Activated CD8-positive, alpha-beta memory T cell treated with anti-CD3 and anti-CD28 coated beads, Interleukin-2, amount 50 U/mL, for 1 hour (primary cell): ENCODE measurements around the gene NCAPD2.
A peak's percentile ranks its signal among the peaks of the same experiment; 100 is the strongest.

Experiments
- DNase-seq: peaks from one replicate; pipeline ENCODE4 v3.0.0-alpha.2; 2020; ENCODE audit errors: extremely low read depth

The NCAPD2 gene

GRCh38 chr12:6533923-6534694 lies 40.2 kb downstream of the NCAPD2 start, which contains the start of gene GAPDH:
TSS of gene GAPDH (plus strand) at chr12:6534517. CDS start at chr12:6534833, 316 bp downstream.
- DNase-seq = peak; percentile 72

DNA sequence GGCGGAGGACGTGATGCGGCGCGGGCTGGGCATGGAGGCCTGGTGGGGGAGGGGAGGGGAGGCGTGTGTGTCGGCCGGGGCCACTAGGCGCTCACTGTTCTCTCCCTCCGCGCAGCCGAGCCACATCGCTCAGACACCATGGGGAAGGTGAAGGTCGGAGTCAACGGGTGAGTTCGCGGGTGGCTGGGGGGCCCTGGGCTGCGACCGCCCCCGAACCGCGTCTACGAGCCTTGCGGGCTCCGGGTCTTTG lies 40.7 kb downstream of the NCAPD2 start:
- no peak for DNase-seq

- DNase-seq = peak; percentile 49
These were observed 41.2 kb downstream of the NCAPD2 start for GRCh38 chr12:6534945-6535696.

DNA sequence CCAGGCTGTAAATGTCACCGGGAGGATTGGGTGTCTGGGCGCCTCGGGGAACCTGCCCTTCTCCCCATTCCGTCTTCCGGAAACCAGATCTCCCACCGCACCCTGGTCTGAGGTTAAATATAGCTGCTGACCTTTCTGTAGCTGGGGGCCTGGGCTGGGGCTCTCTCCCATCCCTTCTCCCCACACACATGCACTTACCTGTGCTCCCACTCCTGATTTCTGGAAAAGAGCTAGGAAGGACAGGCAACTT lies 41.7 kb downstream of the NCAPD2 start:
- DNase-seq = no peak

DNA sequence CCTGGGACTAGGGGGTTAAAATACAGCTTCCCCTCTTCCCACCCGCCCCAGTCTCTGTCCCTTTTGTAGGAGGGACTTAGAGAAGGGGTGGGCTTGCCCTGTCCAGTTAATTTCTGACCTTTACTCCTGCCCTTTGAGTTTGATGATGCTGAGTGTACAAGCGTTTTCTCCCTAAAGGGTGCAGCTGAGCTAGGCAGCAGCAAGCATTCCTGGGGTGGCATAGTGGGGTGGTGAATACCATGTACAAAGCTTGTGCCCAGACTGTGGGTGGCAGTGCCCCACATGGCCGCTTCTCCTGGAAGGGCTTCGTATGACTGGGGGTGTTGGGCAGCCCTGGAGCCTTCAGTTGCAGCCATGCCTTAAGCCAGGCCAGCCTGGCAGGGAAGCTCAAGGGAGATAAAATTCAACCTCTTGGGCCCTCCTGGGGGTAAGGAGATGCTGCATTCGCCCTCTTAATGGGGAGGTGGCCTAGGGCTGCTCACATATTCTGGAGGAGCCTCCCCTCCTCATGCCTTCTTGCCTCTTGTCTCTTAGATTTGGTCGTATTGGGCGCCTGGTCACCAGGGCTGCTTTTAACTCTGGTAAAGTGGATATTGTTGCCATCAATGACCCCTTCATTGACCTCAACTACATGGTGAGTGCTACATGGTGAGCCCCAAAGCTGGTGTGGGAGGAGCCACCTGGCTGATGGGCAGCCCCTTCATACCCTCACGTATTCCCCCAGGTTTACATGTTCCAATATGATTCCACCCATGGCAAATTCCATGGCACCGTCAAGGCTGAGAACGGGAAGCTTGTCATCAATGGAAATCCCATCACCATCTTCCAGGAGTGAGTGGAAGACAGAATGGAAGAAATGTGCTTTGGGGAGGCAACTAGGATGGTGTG lies 42.3 kb downstream of the NCAPD2 start:
- DNase-seq = no peak

- no peak for DNase-seq
These were observed 43.1 kb downstream of the NCAPD2 start for GRCh38 chr12:6536894-6537579.

DNA sequence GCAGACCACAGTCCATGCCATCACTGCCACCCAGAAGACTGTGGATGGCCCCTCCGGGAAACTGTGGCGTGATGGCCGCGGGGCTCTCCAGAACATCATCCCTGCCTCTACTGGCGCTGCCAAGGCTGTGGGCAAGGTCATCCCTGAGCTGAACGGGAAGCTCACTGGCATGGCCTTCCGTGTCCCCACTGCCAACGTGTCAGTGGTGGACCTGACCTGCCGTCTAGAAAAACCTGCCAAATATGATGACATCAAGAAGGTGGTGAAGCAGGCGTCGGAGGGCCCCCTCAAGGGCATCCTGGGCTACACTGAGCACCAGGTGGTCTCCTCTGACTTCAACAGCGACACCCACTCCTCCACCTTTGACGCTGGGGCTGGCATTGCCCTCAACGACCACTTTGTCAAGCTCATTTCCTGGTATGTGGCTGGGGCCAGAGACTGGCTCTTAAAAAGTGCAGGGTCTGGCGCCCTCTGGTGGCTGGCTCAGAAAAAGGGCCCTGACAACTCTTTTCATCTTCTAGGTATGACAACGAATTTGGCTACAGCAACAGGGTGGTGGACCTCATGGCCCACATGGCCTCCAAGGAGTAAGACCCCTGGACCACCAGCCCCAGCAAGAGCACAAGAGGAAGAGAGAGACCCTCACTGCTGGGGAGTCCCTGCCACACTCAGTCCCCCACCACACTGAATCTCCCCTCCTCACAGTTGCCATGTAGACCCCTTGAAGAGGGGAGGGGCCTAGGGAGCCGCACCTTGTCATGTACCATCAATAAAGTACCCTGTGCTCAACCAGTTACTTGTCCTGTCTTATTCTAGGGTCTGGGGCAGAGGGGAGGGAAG lies 43.9 kb downstream of the NCAPD2 start:
- peak; percentile 51 for DNase-seq

- DNase-seq = no peak
These were observed 44.8 kb downstream of the NCAPD2 start for GRCh38 chr12:6538420-6539313.

- DNase-seq = no peak
These were observed 45.4 kb downstream of the NCAPD2 start for GRCh38 chr12:6539314-6539682.

DNA sequence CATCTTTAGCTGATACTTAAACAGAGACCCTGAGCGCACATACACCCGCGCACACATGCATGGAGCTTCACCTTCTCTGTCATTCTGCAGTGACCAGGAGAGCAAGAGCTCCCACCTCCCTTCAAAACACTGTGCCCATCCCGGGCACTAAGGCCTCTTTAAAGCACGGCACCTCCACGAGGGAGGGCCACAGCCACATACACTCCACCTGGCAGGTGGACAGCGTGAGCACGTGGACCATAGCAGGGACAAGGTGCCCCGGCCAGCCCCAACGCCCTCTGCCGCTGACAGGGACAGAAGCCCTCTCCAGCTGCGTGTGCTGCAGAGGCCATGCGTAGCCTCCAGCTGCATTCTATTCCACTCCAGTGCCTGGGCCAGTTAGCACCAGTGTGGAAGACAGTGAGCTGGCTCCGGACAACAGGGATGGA lies 45.8 kb downstream of the NCAPD2 start:
- DNase-seq = no peak

DNA sequence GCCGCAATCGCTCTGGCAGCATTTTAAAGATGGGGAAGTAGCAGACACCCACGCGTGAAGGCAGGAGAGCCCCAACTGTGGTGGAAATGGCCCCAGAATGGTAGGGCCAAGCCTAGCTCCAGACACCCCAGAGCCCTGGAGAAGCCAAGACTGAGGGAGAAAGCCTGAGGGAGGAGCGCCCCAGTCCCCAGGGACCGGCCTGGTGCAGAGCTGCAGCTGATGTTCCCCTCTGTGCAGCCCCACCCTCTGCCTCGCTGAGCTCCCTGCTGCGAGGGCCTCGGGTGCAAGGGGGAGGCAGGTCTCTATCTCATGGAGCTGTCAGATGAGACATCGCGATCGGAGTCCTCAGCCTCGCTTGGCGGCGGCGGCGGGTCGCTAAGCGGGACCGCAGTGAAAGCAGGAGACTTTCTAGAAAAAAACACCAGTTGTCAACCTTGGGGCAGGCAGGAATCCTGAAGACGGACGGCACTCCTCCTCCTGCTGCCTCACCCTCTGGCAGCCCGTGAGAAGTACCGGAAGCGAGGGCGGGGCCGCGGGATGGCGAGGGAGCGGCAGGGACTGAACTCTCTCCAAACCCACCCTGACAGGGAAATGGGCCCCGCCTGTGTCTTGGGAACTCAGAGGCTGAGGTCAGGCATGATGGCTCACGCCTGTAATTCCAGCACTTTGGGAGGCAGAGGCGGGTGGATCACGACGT lies 46.4 kb downstream of the NCAPD2 start:
- no peak for DNase-seq

DNA sequence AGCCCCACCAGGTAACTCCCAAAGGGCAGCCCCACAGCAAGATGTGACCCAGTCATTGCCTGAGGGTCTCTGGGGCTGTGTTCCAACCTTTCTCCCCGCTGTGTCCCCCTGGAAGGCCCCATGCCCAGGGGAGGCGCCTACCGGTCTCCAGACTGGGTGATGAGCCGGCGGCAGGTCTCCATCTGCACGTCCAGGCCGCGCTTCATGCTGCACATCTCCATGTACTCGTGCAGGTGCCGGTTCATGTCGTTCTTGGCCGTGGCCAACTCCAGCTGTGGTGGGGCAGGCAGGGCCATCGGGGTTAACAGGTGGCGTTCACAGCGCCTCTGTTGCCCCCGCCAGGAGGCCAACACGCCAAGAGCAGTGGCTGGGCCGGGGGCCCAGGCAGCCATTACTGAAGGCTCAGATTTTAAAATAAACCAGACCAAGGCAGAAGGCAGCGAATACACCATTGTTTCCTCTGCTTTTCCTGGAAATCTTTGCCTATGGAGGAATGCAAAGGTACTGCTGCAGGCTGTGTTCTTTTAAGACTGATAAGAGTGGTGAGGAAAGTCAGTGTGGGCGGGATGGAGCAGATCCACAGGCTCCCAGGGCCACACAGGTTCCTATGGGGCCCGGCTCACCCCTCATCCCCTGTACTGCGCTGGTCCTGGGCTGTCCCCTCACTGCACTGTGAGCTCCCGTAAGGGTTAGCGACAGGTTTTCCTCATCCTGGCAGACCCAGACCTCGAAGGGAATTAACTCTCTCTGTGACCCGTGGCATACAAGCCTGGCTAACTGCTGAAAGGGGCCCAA lies 47.7 kb downstream of the NCAPD2 start:
- no peak for DNase-seq

GRCh38 chr12:6542209-6543009 lies 48.5 kb downstream of the NCAPD2 start:
- DNase-seq = no peak

DNA sequence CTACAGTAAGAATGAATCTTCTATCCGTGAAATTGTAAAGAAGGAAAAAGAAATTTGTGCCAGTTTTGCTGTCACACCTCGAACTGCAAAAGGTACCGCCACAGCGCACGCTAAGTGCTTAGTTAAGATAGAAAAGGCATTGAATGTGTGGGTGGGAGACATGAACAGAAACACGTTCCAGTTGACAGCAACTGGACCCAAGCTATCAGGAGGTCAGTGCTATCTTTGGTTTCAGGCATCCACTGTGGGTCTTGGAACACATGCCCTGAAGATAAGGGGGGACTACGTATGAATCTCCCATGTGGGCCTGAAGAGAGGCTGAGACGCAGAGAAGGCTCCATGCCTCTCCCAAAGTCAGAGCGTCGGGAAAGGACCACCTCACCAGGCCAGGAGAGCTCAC lies 52.1 kb downstream of the NCAPD2 start:
- DNase-seq = no peak

DNA sequence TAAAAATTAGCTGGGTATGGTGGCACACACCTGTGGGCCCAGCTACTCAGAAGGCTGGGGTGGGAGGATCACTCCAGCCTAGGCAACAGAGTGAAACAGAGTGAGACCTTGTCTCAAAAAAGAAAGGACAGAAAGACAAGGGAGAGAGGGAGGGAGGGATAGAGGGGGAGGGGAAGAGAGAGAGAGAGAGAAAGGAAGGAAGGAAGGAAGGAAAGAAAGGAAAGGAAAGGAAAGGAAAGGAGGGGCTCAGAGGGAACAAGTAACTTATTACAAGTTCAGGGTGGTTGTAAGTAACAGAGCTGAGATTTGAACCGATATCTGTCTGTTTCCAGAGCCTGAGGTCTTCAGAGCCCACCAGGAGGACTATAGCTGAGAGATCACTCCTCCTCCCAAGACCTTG lies 53.7 kb downstream of the NCAPD2 start:
- no peak for DNase-seq

- no peak for DNase-seq
These were observed 54.1 kb downstream of the NCAPD2 start for GRCh38 chr12:6547987-6548386.

- DNase-seq = no peak
These were observed 54.7 kb downstream of the NCAPD2 start for GRCh38 chr12:6548556-6548955.
